Left forelimb (tissue), 1 donor: Measurements from ENCODE around the gene FLCN.

Source experiments
- DNase-seq: peaks from one replicate; pipeline ENCODE4 v3.0.0-alpha.2; 2018; ENCODE audit warnings: low spot score

The FLCN gene

GRCh38 chr17:17167356-17167755, 69.6 kb downstream of the FLCN start:
- no peak for DNase-seq

DNA sequence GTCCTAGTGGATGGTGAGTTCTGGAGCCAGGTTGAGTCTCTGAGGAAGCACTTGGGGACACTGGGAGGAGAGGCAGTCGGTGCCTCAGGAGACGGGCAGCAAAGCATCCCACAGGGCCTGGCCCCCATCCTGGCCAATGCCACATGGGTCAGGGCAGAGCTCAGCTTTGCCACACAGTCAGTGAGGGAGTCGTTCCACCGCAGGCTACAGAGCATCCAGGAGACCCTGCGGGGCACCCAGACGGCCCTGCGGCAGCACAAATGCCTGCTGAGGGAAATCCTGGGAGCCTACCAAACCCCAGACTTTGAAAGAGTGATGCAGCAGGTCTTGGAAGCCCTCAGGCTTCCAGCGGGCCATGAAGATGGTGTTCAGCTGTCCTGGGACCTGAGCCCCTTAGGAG, 70.5 kb downstream of the FLCN start:
- no peak for DNase-seq

GRCh38 chr17:17165666-17166308, 71.2 kb downstream of the FLCN start:
- DNase-seq = no peak

- no peak for DNase-seq
Observed at GRCh38 chr17:17164676-17165075, 72.3 kb downstream of the FLCN start.

DNA sequence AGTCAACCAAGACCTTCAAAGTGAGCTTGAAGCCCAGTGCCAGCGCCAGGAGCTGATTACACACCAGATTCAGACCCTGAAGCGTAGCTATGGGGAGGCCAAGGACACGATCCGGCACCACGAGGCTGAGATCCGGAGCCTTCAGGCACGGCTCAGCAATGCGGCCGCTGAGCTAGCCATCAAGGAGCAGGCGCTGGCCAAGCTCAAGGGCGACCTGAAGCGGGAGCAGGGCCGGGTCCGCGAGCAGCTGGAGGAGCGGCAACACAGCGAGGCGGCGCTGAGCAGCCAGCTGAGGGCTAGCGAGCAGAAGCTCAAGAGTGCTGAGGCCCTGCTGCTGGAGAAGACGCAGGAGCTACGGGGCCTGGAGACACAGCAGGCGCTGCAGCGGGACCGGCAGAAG, 72.8 kb downstream of the FLCN start:
- DNase-seq = no peak
